K562 (cell line): ENCODE data around the gene ELF3. TPM values are rescaled to one million over a fixed set of nuclear protein-coding genes. Genes with fewer than 3 reads are reported as not detected.

ENCODE experiments used
- ATAC-seq: fragments of 200-7000 bp; cut with Tn5 transposase; 3 replicates; pipeline ENCODE4 v1.9.1; 2020; ENCODE audit warnings: moderate library complexity
- BruUV-seq: library from RNA; stranded (reverse); fragments of 400-500 nt; replicated peaks from 2 replicates; lab custom pipeline; 2021; lab: Mats Ljungman, UMichigan
- CTCF ChIA-PET: fragments of 300-600 bp; formaldehyde crosslinking; extraction: SDS; loops from one replicate; lab custom pipeline; 2021; ENCODE audit warnings: low intra/inter-chr PET ratio; lab: Yijun Ruan, JAX
- POLR2A ChIA-PET: fragments of 300-600, 350-650 bp; sonication (Branson Sonifier 250); formaldehyde crosslinking; extraction: SDS; loops from one replicate; lab custom pipeline; 2021; ENCODE audit warnings: antibody characterized with exemption, inconsistent platforms; lab: Yijun Ruan, JAX
- DNase-seq, 4 experiments: peaks; one replicate each; pipeline versions ENCODE4 v3.0.0 to v3.0.0-alpha.2; 2011 to 2018; ENCODE audit warnings: low spot score in 3 of 4, mixed read lengths in 3 of 4; ENCODE audit errors: extremely low read depth in 1 of 4
- FAIRE-seq: peaks from 2 replicates; lab custom pipeline; 2011; peaks lifted over from hg19 to GRCh38; lab: Jason Lieb, UNC
- H2AFZ ChIP-seq: 2 replicates; pipeline ENCODE4 v1.6.0; 2011; ENCODE audit warnings: low read depth, low read length, control low read depth, inconsistent platforms
- H3K27ac ChIP-seq: fragments of 200-600 bp; 3 replicates; pipeline ENCODE4 v1.8.0; 2011; ENCODE audit warnings: low read depth, mild to moderate bottlenecking, control low read depth, inconsistent platforms, low read length, moderate library complexity, mixed read lengths; ENCODE audit errors: extremely low read depth
- H3K27me3 ChIP-seq, 2 experiments: fragments of 300-600 bp in 1 of 2; 2 replicates in 1 of 2; 3 replicates in 1 of 2; pipeline versions ENCODE4 v1.6.0 to v1.8.0; 2011; ENCODE audit warnings: inconsistent platforms in 2 of 2, low read length in 2 of 2, mild to moderate bottlenecking in 1 of 2, mixed read lengths in 1 of 2, moderate library complexity in 1 of 2; ENCODE audit not compliant: control insufficient read depth in 2 of 2, insufficient read depth in 2 of 2
- H3K36me3 ChIP-seq: fragments of 300-600 bp; 3 replicates; pipeline ENCODE4 v1.8.0; 2011; ENCODE audit warnings: mild to moderate bottlenecking, low read length, inconsistent platforms; ENCODE audit not compliant: control insufficient read depth, insufficient read depth
- H3K4me1 ChIP-seq, 2 experiments: fragments of 200-600 bp in 1 of 2; replicated peaks in 1 of 2; 2 replicates in 1 of 2; 3 replicates in 1 of 2; pipeline versions ENCODE4 v1.5.1 to v1.8.0; 2011; ENCODE audit warnings: inconsistent platforms in 2 of 2, low read length in 2 of 2, mild to moderate bottlenecking in 1 of 2, mixed read lengths in 1 of 2, moderate library complexity in 1 of 2; ENCODE audit not compliant: control insufficient read depth in 2 of 2, insufficient read depth in 2 of 2
- H3K4me2 ChIP-seq: 2 replicates; pipeline ENCODE4 v1.6.1; 2011; ENCODE audit warnings: low read length, control low read depth, inconsistent platforms, mixed read lengths; ENCODE audit not compliant: insufficient read depth
- H3K4me3 ChIP-seq: fragments of 200-600 bp; sonication (generic), shearing (Covaris generic); 2 replicates; pipeline ENCODE4 v1.5.1; 2016; ENCODE audit warnings: control low read depth, inconsistent platforms
- H3K79me2 ChIP-seq: fragments of 200-600 bp; 3 replicates; pipeline ENCODE4 v1.8.0; 2011; ENCODE audit warnings: low read length, inconsistent platforms; ENCODE audit not compliant: control insufficient read depth, insufficient read depth
- H3K9ac ChIP-seq, 2 experiments: 2 replicates each; pipeline versions ENCODE4 v1.6.0 to v1.6.1; 2011; ENCODE audit warnings: low read depth in 2 of 2, low read length in 2 of 2, control low read depth in 1 of 2, inconsistent platforms in 1 of 2, mild to moderate bottlenecking in 1 of 2, mixed read lengths in 1 of 2; ENCODE audit not compliant: insufficient read depth in 1 of 2
- H3K9me1 ChIP-seq: one replicate; pipeline ENCODE4 v1.6.0; 2011; ENCODE audit warnings: inconsistent platforms, mild to moderate bottlenecking, low read length, moderate library complexity; ENCODE audit not compliant: control insufficient read depth, insufficient read depth
- H3K9me3 ChIP-seq: replicated peaks from 2 replicates; pipeline ENCODE4 v1.5.1; 2011; ENCODE audit warnings: low read depth, low read length, inconsistent platforms; ENCODE audit not compliant: control insufficient read depth, insufficient read depth
- H4K20me1 ChIP-seq: replicated peaks from 2 replicates; pipeline ENCODE4 v1.6.1; 2011; ENCODE audit warnings: low read length, inconsistent platforms, mixed read lengths; ENCODE audit not compliant: control insufficient read depth, insufficient read depth
- ARID1B ChIP-seq: fragments of 450-650 bp; IDR thresholded peaks from 2 replicates; pipeline ENCODE4 v1.6.1; 2016; ENCODE audit warnings: antibody characterized with exemption, mild to moderate bottlenecking, inconsistent platforms
- BACH1 ChIP-seq: fragments of 200-800 bp; sonication (Bioruptor generic); IDR thresholded peaks from 2 replicates; pipeline ENCODE4 v1.6.1; 2016; ENCODE audit warnings: missing genetic modification characterization, missing compliant biosample characterization
- EGR1 ChIP-seq: fragments of 450-650 bp; conservative IDR thresholded peaks from 2 replicates; pipeline ENCODE4 v1.6.1; 2017; ENCODE audit warnings: mild to moderate bottlenecking
- ETV1 ChIP-seq: fragments of 450-650 bp; conservative IDR thresholded peaks from 2 replicates; pipeline ENCODE4 v1.6.1; 2016; ENCODE audit warnings: missing genetic modification characterization, control low read depth, low read depth, missing compliant biosample characterization
- MYBL2 ChIP-seq, 2 experiments: fragments of 450-650 bp in 1 of 2; sonication (generic) in 1 of 2; formaldehyde crosslinking in 1 of 2; IDR thresholded peaks; 2 replicates each; pipeline versions ENCODE4 v1.6.1 to v1.8.1; 2017 to 2022; ENCODE audit warnings: borderline replicate concordance in 1 of 2, inconsistent platforms in 1 of 2, low read depth in 1 of 2, mild to moderate bottlenecking in 1 of 2, missing genetic modification reagents in 1 of 2, moderate library complexity in 1 of 2
- NCOA2 ChIP-seq, 2 experiments: fragments of 450-650 bp; IDR thresholded peaks; 2 replicates each; pipeline ENCODE4 v1.6.1; 2018; ENCODE audit warnings: mild to moderate bottlenecking in 2 of 2, moderate library complexity in 1 of 2; ENCODE audit not compliant: partially characterized antibody in 2 of 2
- SNIP1 ChIP-seq: fragments of 450-650 bp; IDR thresholded peaks from 2 replicates; pipeline ENCODE4 v1.7.1; 2017; ENCODE audit warnings: low read depth, mild to moderate bottlenecking
- TSC22D4 ChIP-seq: fragments of 450-650 bp; IDR thresholded peaks from 2 replicates; pipeline ENCODE4 v1.6.1; 2016; ENCODE audit warnings: missing genetic modification characterization, missing biosample characterization, control low read depth
- ZBTB17 ChIP-seq: fragments of 450-650 bp; formaldehyde crosslinking; IDR thresholded peaks from 2 replicates; pipeline ENCODE4 v1.4.0; 2020; ENCODE audit warnings: mild to moderate bottlenecking
- WGBS: fragments of 100-300 bp; shearing (Covaris generic); methylation state at CpG from one replicate; pipeline ENCODE4 v1.1.6; 2016; ENCODE audit warnings: low coverage, mixed read lengths; ENCODE audit not compliant: insufficient coverage; ENCODE audit errors: missing lambda C conversion rate; 5-methylcytosine and 5-hydroxymethylcytosine counted together
- in situ Hi-C: fragments of 300-500 bp; cut with MboI; formaldehyde crosslinking; loops from 4 replicates; pipeline ENCODE4 v1.15.0; 2018; ENCODE audit warnings: inconsistent platforms, mixed read lengths
- intact Hi-C: fragments of 100-400 bp; cut with micrococcal nuclease; formaldehyde crosslinking; loops from 2 replicates; pipeline ENCODE4 v1.14.2; 2022
- polyA plus RNA-seq, 8 experiments: library from polyadenylated mRNA; depleted of rRNA in 4 of 8; stranded (reverse) in 5 of 8; unstranded in 3 of 8; fragments of >200 nt; fragmentation: Nextera tagmentation in 2 of 8; fragmentation: Illumina TruSeq in 1 of 8; extraction: Ambion mirVana in 2 of 8; extraction: Trizol in 1 of 8; gene quantifications; 2 replicates each; pipeline versions ENCODE4 v1.2.1 to v1.2.3, GENCODE V29; 2011 to 2014; ENCODE audit warnings: inconsistent platforms in 1 of 8, missing spikeins in 1 of 8
- total RNA-seq, 7 experiments: library from RNA; depleted of rRNA in 6 of 7; stranded (reverse); fragments of >200 nt in 6 of 7; fragmentation: Illumina TruSeq in 2 of 7; extraction: Trizol in 2 of 7; gene quantifications; 2 replicates each; pipeline versions ENCODE4 v1.2.1 to v1.2.3, GENCODE V29; 2011 to 2021; ENCODE audit warnings: low replicate concordance in 1 of 7
- TF ChIP-seq, protein P1 (sequence below): fragments of 250-450 bp; sonication (Bioruptor Pico); IDR thresholded peaks from 2 replicates; pipeline ENCODE4 v1.9.0; 2021; ENCODE audit warnings: mild to moderate bottlenecking, inconsistent platforms
- TF ChIP-seq, protein P2 (sequence below), 2 experiments: fragments of 450-650 bp in 1 of 2; sonication (generic) in 1 of 2; formaldehyde crosslinking in 1 of 2; IDR thresholded peaks in 1 of 2; conservative IDR thresholded peaks in 1 of 2; 2 replicates each; pipeline versions ENCODE4 v1.6.1 to v1.8.1; 2016 to 2023; ENCODE audit warnings: mild to moderate bottlenecking in 2 of 2, moderate library complexity in 2 of 2, inconsistent platforms in 1 of 2, missing genetic modification reagents in 1 of 2
- TF ChIP-seq, protein P3 (sequence below): sonication (generic); formaldehyde crosslinking; IDR thresholded peaks from 2 replicates; pipeline ENCODE4 v1.8.1; 2023; ENCODE audit warnings: mild to moderate bottlenecking, missing genetic modification reagents
- TF ChIP-seq, protein P4 (sequence below): fragments of 250-450 bp; sonication (Bioruptor Pico); IDR thresholded peaks from 2 replicates; pipeline ENCODE4 v1.5.0; 2021

Gene ELF3
- total and polyA plus RNA-seq, 9 of the 15 experiments (the other 6 are each of a cell fraction or from before 2014, with no cell fraction given) = 0.03 to 1.2 (median 0.07) TPM; not detected in 4

DNA sequence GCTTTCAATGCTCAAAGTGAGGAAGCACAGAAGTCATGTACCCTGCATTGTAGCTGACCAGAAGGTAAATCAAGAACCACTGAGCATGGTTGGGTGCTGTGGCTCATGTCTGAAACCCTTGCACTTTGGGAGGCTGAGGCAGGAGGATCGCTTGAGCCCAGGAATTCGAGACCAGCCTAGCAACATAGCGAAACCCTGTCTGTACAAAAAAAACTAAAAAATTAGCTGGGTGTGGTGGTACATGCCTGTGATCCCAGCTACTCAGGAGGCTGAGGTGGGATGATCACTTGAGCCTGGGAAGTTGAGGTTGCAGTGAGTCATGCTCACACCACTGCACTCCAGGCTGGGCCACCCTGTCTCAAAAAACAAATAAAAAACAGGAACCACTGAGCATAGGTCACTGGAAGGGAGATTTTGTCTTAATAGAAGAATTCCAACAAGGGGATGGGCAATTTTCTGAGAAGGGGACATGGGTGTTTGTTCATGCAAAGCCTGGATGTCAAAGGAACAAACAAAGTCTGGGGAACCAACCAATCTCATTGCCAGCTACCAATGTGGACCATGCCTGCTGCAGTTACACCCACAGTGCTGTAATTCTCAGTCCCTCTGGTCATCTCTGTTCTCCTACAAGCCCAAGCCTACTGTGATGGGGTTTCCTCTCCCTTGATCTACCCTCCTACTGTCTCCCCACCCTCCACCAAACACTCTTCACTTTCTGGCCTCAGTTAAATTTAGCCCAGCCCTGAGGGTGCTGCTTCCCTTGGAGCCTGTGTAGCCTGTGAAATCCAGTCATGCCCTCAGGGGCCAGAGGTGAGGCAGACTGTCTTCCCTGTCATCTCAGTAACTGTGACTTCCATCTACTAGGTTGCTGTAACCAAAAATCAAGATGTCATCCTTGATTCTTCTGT, 47.9 kb downstream of the ELF3 start:
- no peaks in the 10 kb centered on the region for H3K79me2 ChIP-seq
- in situ Hi-C loops (no loop called here), intact Hi-C loops (no loop called here)
- no peak overlapping the region for H3K9ac ChIP-seq
- ATAC-seq (peak; percentile 48; the same call in 2 of the 3 replicates), FAIRE-seq (peak; percentile 15), DNase-seq (peak; percentile 4 to 33 (median 10))
- H3K4me1 ChIP-seq = peaks cover 5 to 7% of the 10 kb centered on the region in 2 experiments; a peak in 4 of 5 replicates
- ChIA-PET POLR2A (interaction anchor here (0.6 to 0.7 kb wide), 3 partner anchors 12 to 65 kb away, joined by 3 read pairs; partner anchors contain the start of gene GPR37L1), CTCF (interaction anchor here (0.6 kb wide), 1 partner anchor 50 kb away, joined by 4 read pairs; no protein-coding TSS in a partner anchor)
- H3K9me3 ChIP-seq = no peaks in the 10 kb centered on the region
- H2AFZ ChIP-seq = peak overlapping the region; percentile 52; the same call in 1 of the 2 replicates
- H3K9me1 ChIP-seq = peaks cover 3% of the 10 kb centered on the region
- no TSS peak for BruUV-seq
- no peaks in the 10 kb centered on the region for H4K20me1 ChIP-seq
- no peak overlapping the region for H3K4me2 ChIP-seq
- H3K4me3 ChIP-seq = no peak overlapping the region
- peaks cover 9 to 32% of the 10 kb centered on the region in 2 experiments for H3K27me3 ChIP-seq
- no peaks in the 10 kb centered on the region for H3K36me3 ChIP-seq
- H3K27ac ChIP-seq = no peak overlapping the region
- WGBS = 18% methylated on average over 3 of the region's 3 CpGs
- TF ChIP-seq TSC22D4 (tag) (no peak), NCOA2 (IDR thresholded peaks at IDR 0.05; ENCODE audit: partially characterized antibody in 2 of 2) (no peak), EGR1 (no peak), BACH1 (tag) (no peak), ZBTB17 (CRISPR knock-in tag) (no peak), SNIP1 (no peak), MYBL2 (IDR thresholded peaks at IDR 0.05; ENCODE audit: low read depth) (no peak), MYBL2 (CRISPR knock-in tag; IDR thresholded peaks at IDR 0.05; ENCODE audit: borderline replicate concordance) (no peak), ARID1B (peak; percentile 75), ETV1 (no peak)
- TF ChIP-seq, protein P1, sequence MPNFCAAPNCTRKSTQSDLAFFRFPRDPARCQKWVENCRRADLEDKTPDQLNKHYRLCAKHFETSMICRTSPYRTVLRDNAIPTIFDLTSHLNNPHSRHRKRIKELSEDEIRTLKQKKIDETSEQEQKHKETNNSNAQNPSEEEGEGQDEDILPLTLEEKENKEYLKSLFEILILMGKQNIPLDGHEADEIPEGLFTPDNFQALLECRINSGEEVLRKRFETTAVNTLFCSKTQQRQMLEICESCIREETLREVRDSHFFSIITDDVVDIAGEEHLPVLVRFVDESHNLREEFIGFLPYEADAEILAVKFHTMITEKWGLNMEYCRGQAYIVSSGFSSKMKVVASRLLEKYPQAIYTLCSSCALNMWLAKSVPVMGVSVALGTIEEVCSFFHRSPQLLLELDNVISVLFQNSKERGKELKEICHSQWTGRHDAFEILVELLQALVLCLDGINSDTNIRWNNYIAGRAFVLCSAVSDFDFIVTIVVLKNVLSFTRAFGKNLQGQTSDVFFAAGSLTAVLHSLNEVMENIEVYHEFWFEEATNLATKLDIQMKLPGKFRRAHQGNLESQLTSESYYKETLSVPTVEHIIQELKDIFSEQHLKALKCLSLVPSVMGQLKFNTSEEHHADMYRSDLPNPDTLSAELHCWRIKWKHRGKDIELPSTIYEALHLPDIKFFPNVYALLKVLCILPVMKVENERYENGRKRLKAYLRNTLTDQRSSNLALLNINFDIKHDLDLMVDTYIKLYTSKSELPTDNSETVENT = no peak
- TF ChIP-seq, protein P2, sequence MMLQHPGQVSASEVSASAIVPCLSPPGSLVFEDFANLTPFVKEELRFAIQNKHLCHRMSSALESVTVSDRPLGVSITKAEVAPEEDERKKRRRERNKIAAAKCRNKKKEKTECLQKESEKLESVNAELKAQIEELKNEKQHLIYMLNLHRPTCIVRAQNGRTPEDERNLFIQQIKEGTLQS (IDR thresholded peaks at IDR 0.05) = peak; percentile 88
- TF ChIP-seq, protein P2 (CRISPR knock-in tag; conservative IDR thresholded peaks at IDR 0.05) = no peak
- TF ChIP-seq, protein P3, sequence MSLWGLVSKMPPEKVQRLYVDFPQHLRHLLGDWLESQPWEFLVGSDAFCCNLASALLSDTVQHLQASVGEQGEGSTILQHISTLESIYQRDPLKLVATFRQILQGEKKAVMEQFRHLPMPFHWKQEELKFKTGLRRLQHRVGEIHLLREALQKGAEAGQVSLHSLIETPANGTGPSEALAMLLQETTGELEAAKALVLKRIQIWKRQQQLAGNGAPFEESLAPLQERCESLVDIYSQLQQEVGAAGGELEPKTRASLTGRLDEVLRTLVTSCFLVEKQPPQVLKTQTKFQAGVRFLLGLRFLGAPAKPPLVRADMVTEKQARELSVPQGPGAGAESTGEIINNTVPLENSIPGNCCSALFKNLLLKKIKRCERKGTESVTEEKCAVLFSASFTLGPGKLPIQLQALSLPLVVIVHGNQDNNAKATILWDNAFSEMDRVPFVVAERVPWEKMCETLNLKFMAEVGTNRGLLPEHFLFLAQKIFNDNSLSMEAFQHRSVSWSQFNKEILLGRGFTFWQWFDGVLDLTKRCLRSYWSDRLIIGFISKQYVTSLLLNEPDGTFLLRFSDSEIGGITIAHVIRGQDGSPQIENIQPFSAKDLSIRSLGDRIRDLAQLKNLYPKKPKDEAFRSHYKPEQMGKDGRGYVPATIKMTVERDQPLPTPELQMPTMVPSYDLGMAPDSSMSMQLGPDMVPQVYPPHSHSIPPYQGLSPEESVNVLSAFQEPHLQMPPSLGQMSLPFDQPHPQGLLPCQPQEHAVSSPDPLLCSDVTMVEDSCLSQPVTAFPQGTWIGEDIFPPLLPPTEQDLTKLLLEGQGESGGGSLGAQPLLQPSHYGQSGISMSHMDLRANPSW (CRISPR knock-in tag) = no peak
- TF ChIP-seq, protein P4, sequence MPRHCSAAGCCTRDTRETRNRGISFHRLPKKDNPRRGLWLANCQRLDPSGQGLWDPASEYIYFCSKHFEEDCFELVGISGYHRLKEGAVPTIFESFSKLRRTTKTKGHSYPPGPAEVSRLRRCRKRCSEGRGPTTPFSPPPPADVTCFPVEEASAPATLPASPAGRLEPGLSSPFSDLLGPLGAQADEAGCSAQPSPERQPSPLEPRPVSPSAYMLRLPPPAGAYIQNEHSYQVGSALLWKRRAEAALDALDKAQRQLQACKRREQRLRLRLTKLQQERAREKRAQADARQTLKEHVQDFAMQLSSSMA = no peak
